ENCODE results near the gene DISC1. TPM values are rescaled to one million over a fixed set of nuclear protein-coding genes. Genes with fewer than 3 reads are reported as not detected.

DISC1 gene
- total RNA-seq, 2 experiments from 2014 or later: 19.8 to 20.0 TPM

- H3K4me3 ChIP-seq (ENCODE audit: low read length): no peak overlapping the region
- Mint-ChIP-seq H3K27me3 (no peaks in the 10 kb centered on the region), H3K9me3 (no peaks in the 10 kb centered on the region), H3K4me1 (ENCODE audit: low read depth) (no peaks in the 10 kb centered on the region), H3K36me3 (ENCODE audit: low read depth) (no peaks in the 10 kb centered on the region), H3K4me3 (no peak overlapping the region), H3K27ac (no peak overlapping the region)
- TF ChIP-seq, protein P1, sequence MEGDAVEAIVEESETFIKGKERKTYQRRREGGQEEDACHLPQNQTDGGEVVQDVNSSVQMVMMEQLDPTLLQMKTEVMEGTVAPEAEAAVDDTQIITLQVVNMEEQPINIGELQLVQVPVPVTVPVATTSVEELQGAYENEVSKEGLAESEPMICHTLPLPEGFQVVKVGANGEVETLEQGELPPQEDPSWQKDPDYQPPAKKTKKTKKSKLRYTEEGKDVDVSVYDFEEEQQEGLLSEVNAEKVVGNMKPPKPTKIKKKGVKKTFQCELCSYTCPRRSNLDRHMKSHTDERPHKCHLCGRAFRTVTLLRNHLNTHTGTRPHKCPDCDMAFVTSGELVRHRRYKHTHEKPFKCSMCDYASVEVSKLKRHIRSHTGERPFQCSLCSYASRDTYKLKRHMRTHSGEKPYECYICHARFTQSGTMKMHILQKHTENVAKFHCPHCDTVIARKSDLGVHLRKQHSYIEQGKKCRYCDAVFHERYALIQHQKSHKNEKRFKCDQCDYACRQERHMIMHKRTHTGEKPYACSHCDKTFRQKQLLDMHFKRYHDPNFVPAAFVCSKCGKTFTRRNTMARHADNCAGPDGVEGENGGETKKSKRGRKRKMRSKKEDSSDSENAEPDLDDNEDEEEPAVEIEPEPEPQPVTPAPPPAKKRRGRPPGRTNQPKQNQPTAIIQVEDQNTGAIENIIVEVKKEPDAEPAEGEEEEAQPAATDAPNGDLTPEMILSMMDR (IDR thresholded peaks at IDR 0.05): no peak
- H3K9me3 ChIP-seq (ENCODE audit: control insufficient read depth in 1 of 2, insufficient read depth in 1 of 2, low read length in 2 of 2): no peaks in the 10 kb centered on the region
- intact Hi-C loops (cut with DNase I, micrococcal nuclease): no loop called here
- no peaks in the 10 kb centered on the region for H3K4me1 ChIP-seq (ENCODE audit: insufficient read depth, low read length)
- no peaks in the 10 kb centered on the region for H3K36me3 ChIP-seq (ENCODE audit: insufficient read depth, low read length)
- CTCF ChIA-PET: no interaction called here
- no peak overlapping the region for H3K27ac ChIP-seq (ENCODE audit: low read depth in 1 of 2, low read length in 2 of 2)
- no peaks in the 10 kb centered on the region for H3K27me3 ChIP-seq (ENCODE audit: control insufficient read depth in 1 of 2, insufficient read depth in 2 of 2, low read length in 2 of 2)
- POLR2A ChIA-PET: no interaction called here
- DNase-seq: no peak
- ATAC-seq (ENCODE audit: poor library complexity): no peak
Measured at GRCh38 chr1:232045139-232045994, 418.8 kb downstream of the DISC1 start.

- H3K27ac Mint-ChIP-seq: no peak overlapping the region
- Histone ChIP-seq H3K4me1 (ENCODE audit: insufficient read depth, low read length) (no peaks in the 10 kb centered on the region), H3K4me3 (ENCODE audit: low read length) (no peak overlapping the region), H3K9me3 (ENCODE audit: control insufficient read depth in 1 of 2, insufficient read depth in 1 of 2, low read length in 2 of 2) (no peaks in the 10 kb centered on the region), H3K36me3 (ENCODE audit: insufficient read depth, low read length) (no peaks in the 10 kb centered on the region), H3K27ac (ENCODE audit: low read depth in 1 of 2, low read length in 2 of 2) (no peak overlapping the region), H3K27me3 (ENCODE audit: control insufficient read depth in 1 of 2, insufficient read depth in 2 of 2, low read length in 2 of 2) (no peaks in the 10 kb centered on the region)
- no peaks in the 10 kb centered on the region for H3K36me3 Mint-ChIP-seq (ENCODE audit: low read depth)
- intact Hi-C loops (cut with DNase I, micrococcal nuclease): no loop called here
- H3K4me3 Mint-ChIP-seq: no peak overlapping the region
- CTCF ChIA-PET: no interaction called here
- DNase-seq (no peak), ATAC-seq (ENCODE audit: poor library complexity) (no peak)
- H3K9me3 Mint-ChIP-seq: no peaks in the 10 kb centered on the region
- POLR2A ChIA-PET: no interaction called here
- TF ChIP-seq, protein P1 (IDR thresholded peaks at IDR 0.05): no peak
- no peaks in the 10 kb centered on the region for H3K27me3 Mint-ChIP-seq
- H3K4me1 Mint-ChIP-seq (ENCODE audit: low read depth): no peaks in the 10 kb centered on the region
Measured at GRCh38 chr1:232046451-232047306, 420.1 kb downstream of the DISC1 start.

DNA sequence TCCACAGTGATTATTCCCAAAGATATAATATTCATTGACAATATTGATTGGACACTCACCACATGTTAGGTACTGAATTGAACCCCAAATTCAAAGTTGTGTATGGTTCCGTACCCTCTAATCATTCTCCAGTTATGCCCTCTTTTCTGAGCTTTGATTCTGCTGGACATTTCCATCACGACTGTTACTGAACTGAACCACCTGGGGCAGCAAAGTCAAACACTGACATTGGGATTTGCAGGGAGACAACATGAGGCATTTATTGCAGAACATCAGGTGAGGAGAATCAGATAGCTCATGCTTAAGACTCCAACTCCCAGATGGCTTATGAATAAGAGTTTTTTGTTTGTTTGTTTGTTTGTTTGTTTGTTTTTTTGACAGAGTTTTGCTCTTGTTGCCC, 420.9 kb downstream of the DISC1 start:
- intact Hi-C loops (cut with DNase I, micrococcal nuclease): no loop called here
- no peaks in the 10 kb centered on the region for H3K4me1 Mint-ChIP-seq (ENCODE audit: low read depth)

More for the DNA sequence above, 420.9 kb downstream of the DISC1 start:
- DNase-seq (no peak), ATAC-seq (ENCODE audit: poor library complexity) (no peak)
- Histone ChIP-seq H3K36me3 (ENCODE audit: insufficient read depth, low read length) (no peaks in the 10 kb centered on the region), H3K4me3 (ENCODE audit: low read length) (no peak overlapping the region), H3K9me3 (ENCODE audit: control insufficient read depth in 1 of 2, insufficient read depth in 1 of 2, low read length in 2 of 2) (no peaks in the 10 kb centered on the region), H3K27ac (ENCODE audit: low read depth in 1 of 2, low read length in 2 of 2) (no peak overlapping the region), H3K27me3 (ENCODE audit: control insufficient read depth in 1 of 2, insufficient read depth in 2 of 2, low read length in 2 of 2) (no peaks in the 10 kb centered on the region), H3K4me1 (ENCODE audit: insufficient read depth, low read length) (no peaks in the 10 kb centered on the region)
- CTCF ChIA-PET: interaction anchor here (1.2 kb wide), 1 partner anchor 16 kb away, joined by 3 read pairs; no protein-coding TSS in a partner anchor
- H3K4me3 Mint-ChIP-seq: no peak overlapping the region
- no peaks in the 10 kb centered on the region for H3K27me3 Mint-ChIP-seq
- POLR2A ChIA-PET: no interaction called here
- no peaks in the 10 kb centered on the region for H3K36me3 Mint-ChIP-seq (ENCODE audit: low read depth)
- TF ChIP-seq, protein P1 (IDR thresholded peaks at IDR 0.05): no peak
- H3K9me3 Mint-ChIP-seq: no peaks in the 10 kb centered on the region
- H3K27ac Mint-ChIP-seq: no peak overlapping the region

All from CD4-positive, alpha-beta T cell (primary cell).